ENCODE results near the gene ATG14. TPM values are rescaled to one million over a fixed set of nuclear protein-coding genes. Genes with fewer than 3 reads are reported as not detected.

The ATG14 gene
- total and polyA plus RNA-seq, 2 donors from 2014 or later: 5.2 to 13.3 TPM

DNA sequence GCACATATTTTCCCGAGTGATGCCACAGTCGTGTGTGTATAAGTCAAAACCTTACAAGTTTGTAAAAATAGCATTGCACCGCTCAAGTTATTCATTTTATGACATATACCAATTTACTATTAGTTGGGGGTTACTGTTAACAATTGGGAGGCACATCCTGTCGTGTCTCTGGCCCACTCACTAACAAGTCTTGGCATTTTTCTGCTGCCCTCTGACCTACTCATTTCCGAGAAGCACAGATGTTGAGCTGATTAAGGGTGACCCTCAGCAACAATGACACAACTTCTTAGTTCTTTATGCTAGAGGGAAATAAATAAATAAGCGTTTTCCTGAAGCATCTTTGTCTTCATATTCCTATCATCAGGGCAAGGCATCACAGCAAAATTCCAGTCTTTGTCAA is 6.8 kb upstream of the ATG14 start:
- Histone ChIP-seq H3K36me3 (ENCODE audit: control insufficient read depth in 2 of 3, insufficient read depth in 3 of 3, low read length in 3 of 3) (no peaks in the 10 kb centered on the region), H3K4me1 (ENCODE audit: control insufficient read depth in 2 of 3, insufficient read depth in 2 of 3, low read depth in 1 of 3, low read length in 3 of 3) (no peaks in the 10 kb centered on the region), H3K4me3 (ENCODE audit: low read length in 3 of 3) (no peak overlapping the region), H3K27me3 (ENCODE audit: control insufficient read depth, insufficient read depth, low read length) (no peaks in the 10 kb centered on the region), H3K9me3 (ENCODE audit: control insufficient read depth in 2 of 3, insufficient read depth in 1 of 3, low read length in 3 of 3) (no peaks in the 10 kb centered on the region), H3K9ac (ENCODE audit: low read length in 3 of 3) (no peak overlapping the region), H3K27ac (ENCODE audit: low read depth in 2 of 2, low read length in 2 of 2) (no peak overlapping the region)
- FAIRE-seq (no peak), DNase-seq (peak in 1 of 5 donors; percentile 40)
- TF ChIP-seq CTCF (IDR thresholded peaks at IDR 0.05; ENCODE audit: borderline replicate concordance, extremely low read depth, insufficient read depth): no peak
- intact Hi-C loops (cut with DNase I): no loop called here

DNA sequence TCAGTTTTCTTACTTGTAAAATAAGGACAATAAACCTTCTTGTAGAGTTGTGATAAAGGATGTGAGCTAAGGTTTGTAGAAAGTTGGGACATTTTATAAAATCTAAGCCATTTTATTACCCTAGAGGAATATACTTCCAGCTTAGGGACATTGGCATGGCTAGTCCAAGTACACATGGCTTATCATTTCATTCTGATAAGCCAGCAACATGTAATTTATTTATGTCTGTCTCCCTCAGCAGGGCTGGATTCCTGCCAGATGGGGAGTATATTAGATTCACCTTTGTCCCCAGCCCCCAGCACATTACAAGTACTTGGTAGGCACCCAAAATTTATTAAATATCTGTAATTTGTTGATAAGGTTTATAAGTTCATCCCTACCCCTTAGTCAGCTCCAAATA is 6.3 kb upstream of the ATG14 start:
- Histone ChIP-seq H3K27ac (ENCODE audit: low read depth in 2 of 2, low read length in 2 of 2) (no peak overlapping the region), H3K27me3 (ENCODE audit: control insufficient read depth, insufficient read depth, low read length) (no peaks in the 10 kb centered on the region), H3K4me3 (ENCODE audit: low read length in 3 of 3) (no peak overlapping the region), H3K9ac (ENCODE audit: low read length in 3 of 3) (no peak overlapping the region), H3K9me3 (ENCODE audit: control insufficient read depth in 2 of 3, insufficient read depth in 1 of 3, low read length in 3 of 3) (no peaks in the 10 kb centered on the region), H3K36me3 (ENCODE audit: control insufficient read depth in 2 of 3, insufficient read depth in 3 of 3, low read length in 3 of 3) (no peaks in the 10 kb centered on the region), H3K4me1 (ENCODE audit: control insufficient read depth in 2 of 3, insufficient read depth in 2 of 3, low read depth in 1 of 3, low read length in 3 of 3) (no peaks in the 10 kb centered on the region)
- FAIRE-seq (no peak), DNase-seq (no peak)
- no peak for TF ChIP-seq CTCF (IDR thresholded peaks at IDR 0.05; ENCODE audit: borderline replicate concordance, extremely low read depth, insufficient read depth)
- intact Hi-C loops (cut with DNase I): no loop called here

DNA sequence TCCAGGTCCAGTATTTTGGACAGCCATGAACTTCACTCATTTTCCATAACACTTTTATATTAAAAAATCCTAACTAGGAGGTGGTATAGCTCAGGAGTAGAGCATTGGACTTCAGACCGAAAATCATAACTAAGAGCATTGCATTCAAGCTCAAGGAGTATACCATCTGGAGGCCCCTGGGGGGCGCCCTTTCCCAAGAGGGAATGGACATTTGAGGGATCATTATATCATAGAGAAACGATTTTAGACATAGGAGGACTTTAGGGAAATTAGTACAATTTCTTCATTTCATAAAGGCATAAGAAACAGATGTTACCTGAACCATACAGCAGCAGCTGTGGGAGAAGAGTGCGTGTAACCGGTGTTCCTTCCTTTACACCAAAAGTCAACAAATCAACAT is 5.2 kb upstream of the ATG14 start:
- intact Hi-C loops (cut with DNase I): no loop called here
- H3K9me3 ChIP-seq (ENCODE audit: control insufficient read depth in 2 of 3, insufficient read depth in 1 of 3, low read length in 3 of 3): no peaks in the 10 kb centered on the region
- DNase-seq (no peak), FAIRE-seq (no peak)
- H3K4me3 ChIP-seq (ENCODE audit: low read length in 3 of 3): no peak overlapping the region
- H3K27me3 ChIP-seq (ENCODE audit: control insufficient read depth, insufficient read depth, low read length): no peaks in the 10 kb centered on the region
- peaks cover 0 to 8% (median 0%) of the 10 kb centered on the region in 3 donors for H3K4me1 ChIP-seq (ENCODE audit: control insufficient read depth in 2 of 3, insufficient read depth in 2 of 3, low read depth in 1 of 3, low read length in 3 of 3)
- no peaks in the 10 kb centered on the region for H3K36me3 ChIP-seq (ENCODE audit: control insufficient read depth in 2 of 3, insufficient read depth in 3 of 3, low read length in 3 of 3)
- H3K9ac ChIP-seq (ENCODE audit: low read length in 3 of 3): no peak overlapping the region
- H3K27ac ChIP-seq (ENCODE audit: low read depth in 2 of 2, low read length in 2 of 2): no peak overlapping the region
- TF ChIP-seq CTCF (IDR thresholded peaks at IDR 0.05; ENCODE audit: borderline replicate concordance, extremely low read depth, insufficient read depth): no peak

- H3K4me1 ChIP-seq (ENCODE audit: control insufficient read depth in 2 of 3, insufficient read depth in 2 of 3, low read depth in 1 of 3, low read length in 3 of 3): peaks cover 0 to 11% (median 7%) of the 10 kb centered on the region in 3 donors
- intact Hi-C loops (cut with DNase I): no loop called here
- no peaks in the 10 kb centered on the region for H3K9me3 ChIP-seq (ENCODE audit: control insufficient read depth in 2 of 3, insufficient read depth in 1 of 3, low read length in 3 of 3)
- H3K27me3 ChIP-seq (ENCODE audit: control insufficient read depth, insufficient read depth, low read length): no peaks in the 10 kb centered on the region
- DNase-seq (no peak), FAIRE-seq (no peak)
- H3K27ac ChIP-seq (ENCODE audit: low read depth in 2 of 2, low read length in 2 of 2): no peak overlapping the region
- H3K36me3 ChIP-seq (ENCODE audit: control insufficient read depth in 2 of 3, insufficient read depth in 3 of 3, low read length in 3 of 3): no peaks in the 10 kb centered on the region
- no peak overlapping the region for H3K4me3 ChIP-seq (ENCODE audit: low read length in 3 of 3)
- no peak overlapping the region for H3K9ac ChIP-seq (ENCODE audit: low read length in 3 of 3)
- no peak for TF ChIP-seq CTCF (IDR thresholded peaks at IDR 0.05; ENCODE audit: borderline replicate concordance, extremely low read depth, insufficient read depth)
Observed at GRCh38 chr14:55414551-55414950, 2.9 kb upstream of the ATG14 start.

Data from kidney (tissue), 14 donors.